G401.6 (cell line): ENCODE data around the gene SLC25A29.
"Not testable (repeated sequence)": the region's sequence is repeated elsewhere in the genome, so short reads cannot be mapped to it uniquely, and the experiment has no call there.

ENCODE experiments used
- FAIRE-seq: peaks from 2 replicates; lab custom pipeline; 2012; peaks lifted over from hg19 to GRCh38; lab: Jason Lieb, UNC

Gene SLC25A29

DNA sequence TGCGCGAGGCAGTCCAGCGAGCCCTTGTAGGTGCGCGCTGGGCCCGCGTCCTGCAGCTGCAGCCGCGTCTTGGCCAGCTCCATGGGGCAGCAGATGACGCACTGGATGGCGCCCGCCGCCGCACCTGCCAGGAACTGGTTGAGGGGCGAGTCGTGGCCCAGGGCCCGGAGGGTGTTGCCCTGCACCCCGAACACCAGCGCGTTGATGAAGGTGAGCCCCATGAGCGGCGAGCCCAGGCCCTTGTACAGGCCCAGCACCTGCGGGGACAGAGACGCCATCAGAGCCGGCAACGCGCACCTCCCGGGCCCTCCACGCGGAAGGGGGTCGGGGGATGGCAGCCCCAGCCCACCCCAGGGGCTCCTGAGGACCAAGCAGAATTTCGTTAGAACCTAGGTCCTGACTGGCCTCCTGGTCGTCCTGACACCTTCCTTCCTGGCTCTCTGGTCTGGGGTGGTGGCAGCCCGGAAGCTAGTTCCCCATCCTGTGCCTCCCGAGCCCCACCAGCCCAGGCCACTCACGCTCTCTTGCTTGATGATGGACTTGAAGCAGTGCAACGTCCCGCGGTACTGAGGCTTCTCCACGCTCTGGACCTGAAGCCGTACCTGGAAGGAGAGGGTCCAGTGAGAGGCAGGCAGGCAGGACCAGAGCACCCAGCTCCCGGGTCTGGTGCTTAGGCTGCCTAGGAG lies 13.3 kb downstream of the SLC25A29 start:
- FAIRE-seq: no peak

DNA sequence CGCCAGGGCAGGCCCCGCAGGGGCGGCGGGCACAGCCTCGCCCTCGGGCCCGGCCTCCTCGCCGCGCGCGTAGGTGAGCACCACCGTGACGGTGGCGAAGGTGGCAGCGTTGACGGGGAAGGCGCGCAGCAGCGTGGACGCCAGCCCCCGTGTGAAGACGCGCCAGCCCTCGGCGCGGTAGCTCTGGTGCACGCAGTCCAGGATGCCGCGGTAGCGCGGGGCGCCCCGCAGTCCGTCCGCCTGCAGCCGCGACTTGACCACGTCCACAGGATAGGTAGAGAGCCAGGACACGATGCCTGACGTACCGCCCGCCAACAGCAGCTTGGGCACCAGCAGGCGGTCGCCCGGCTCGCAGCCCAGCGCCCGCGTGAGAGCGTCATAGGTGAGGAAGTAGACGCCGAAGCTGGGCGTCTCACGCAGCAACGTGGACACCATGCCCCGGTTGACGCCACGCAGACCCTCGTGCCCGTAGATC lies 13.9 kb downstream of the SLC25A29 start:
- no peak for FAIRE-seq

DNA sequence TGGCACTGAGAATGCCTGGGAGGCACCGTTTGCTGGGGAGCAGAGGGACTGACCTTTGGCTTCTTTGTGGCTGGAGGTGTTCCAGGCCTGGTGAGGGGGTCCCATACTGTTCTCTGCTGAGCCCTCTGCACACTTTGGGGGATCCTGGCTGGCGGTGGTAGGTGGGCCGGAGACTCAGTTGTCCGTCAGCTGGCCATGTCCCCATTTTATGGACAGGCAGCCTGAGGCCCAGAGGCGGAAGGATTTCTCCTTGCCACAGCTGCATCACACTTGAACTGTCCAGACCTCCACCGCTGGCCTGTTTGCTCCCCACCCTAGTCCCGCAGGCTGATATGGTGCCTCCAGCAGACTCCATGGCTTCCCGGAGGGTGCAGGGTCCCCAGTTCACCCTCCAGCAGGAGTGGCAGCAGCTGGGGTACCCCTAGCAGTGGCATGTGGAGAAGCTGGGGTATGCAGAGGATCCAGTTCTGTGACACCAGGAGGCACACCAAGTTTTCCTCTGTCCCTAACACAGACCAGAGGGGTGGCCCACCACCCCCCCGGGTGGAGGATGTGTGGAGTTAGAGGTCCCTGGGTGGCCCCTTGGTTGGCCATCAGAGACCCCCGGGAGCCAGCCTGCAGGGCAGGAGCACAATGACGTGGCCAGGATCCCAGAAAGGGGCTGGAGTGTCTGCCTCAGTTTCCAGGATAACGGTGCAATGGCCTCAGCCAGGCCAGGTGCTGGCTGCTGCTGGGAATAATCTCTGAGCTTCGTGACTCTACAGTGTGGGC lies 14.8 kb downstream of the SLC25A29 start:
- FAIRE-seq: no peak

DNA sequence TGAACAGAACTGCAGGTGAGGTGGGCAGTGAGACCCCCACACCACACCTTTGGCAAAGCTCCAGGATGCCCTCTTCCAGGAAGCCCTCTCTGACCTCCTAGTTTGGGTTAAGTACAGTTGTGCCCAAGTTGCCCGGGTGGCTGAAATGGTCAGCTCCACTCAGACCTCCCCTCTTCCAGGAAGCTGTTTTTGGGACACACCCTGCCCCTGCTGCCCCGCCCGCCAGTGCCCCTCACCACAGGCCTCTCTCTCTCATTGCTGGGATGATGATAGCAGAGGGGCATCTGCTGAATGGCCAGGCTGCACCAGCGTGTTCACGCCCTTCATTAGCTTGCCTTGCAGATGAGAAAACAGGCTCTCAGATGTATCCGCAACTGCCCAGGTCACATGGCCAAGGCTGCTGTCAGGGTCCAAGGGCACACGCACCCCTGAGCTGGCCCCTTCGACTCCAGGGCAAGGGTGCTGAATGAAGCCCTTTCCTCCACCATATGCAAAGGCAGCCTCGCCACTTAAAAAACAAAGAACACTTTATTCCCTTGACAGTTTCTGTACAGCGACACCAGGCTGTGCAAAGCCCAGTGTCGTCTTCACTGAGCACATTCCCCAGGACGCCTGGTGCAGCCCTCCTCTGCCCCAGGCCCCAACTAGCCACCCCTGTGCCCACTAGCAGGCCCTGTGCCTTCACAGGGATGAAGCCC lies 15.5 kb downstream of the SLC25A29 start:
- FAIRE-seq: no peak

DNA sequence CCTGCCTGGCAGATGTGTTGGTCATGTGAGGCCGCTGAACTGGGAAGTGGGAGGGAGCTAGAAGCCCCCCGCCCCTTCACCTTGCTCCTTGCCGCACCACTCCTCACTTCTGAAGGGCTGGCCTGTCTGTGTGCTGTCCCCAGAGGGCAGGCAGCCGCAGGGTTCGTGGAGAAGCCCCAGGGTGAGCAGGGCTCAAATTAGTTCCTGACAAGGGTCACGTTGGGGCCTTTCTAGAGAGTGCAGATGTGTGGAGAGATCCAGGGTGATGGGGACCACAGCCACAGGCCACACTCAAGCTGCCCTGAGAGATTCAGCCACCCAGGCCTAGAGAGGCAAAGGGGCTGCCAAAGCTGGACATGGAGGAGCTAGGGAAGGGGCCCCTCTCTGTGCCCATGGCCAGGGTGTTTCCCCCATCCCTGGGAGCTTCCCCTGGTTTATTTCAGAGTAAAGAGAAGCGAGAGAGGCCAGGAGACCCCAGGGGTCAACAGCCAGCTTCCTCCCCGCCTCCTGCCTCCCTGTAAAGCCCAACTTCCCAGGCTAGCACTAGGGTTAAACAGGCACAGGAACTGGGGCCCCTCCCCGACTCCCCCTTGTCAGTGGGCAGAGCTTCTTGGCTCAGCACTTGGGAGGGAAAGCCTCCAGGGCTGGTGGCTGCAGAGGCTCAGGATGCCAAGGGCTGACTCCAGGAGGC lies 16.2 kb downstream of the SLC25A29 start:
- FAIRE-seq: no peak

DNA sequence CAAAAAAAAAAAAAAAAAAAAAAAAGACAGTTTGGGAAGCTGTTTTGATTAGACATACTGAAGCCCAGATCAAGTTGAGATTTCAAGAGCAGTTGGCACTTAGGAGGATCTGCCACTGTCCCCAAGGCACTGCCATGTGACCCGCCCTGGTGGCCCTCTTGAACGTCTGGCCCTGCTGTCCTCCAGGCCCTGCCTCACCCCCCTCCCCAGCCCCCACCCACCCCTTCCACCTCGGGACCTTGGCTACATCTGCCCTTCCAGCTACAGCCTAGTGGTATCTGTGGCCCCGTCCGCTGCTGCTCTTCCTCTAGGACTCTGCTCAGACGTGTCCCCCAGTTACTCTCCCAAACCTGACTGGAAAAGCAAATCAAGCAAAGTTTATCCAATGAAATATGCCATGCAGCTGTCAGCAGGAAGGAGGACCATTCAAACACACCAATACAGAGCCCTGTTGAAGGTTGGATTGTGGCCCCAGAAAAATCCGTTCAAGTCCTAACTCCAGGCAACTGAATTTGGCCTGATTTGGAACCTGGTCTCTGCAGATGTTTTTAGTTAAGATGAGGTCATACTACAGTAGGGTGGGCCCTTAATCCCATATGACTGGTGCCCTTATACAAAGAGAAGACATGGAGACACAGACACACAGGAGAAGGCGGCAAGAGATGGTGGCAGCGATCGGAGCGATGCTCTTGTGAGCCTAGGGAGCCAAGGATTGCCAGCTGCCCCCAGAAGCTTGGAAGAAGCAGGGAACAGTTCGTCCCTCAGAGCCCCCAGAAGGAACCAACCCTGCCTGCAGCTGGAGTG lies 17.7 kb downstream of the SLC25A29 start:
- no peak for FAIRE-seq

DNA sequence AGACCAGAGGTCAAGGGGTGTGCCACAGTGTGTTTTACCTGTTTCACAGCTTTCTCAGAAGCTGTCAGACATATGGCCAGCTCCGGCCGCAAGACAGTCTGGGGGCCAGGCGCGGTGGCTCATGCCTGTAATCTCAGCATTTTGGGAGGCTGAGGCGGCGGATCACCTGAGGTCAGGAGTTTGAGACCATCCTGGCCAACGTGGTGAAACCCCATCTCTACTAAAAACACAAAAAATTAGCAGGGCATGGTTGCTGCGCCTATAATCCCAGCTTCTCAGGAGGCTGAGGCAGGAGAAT lies 18.3 kb downstream of the SLC25A29 start:
- FAIRE-seq: not testable (repeated sequence)

DNA sequence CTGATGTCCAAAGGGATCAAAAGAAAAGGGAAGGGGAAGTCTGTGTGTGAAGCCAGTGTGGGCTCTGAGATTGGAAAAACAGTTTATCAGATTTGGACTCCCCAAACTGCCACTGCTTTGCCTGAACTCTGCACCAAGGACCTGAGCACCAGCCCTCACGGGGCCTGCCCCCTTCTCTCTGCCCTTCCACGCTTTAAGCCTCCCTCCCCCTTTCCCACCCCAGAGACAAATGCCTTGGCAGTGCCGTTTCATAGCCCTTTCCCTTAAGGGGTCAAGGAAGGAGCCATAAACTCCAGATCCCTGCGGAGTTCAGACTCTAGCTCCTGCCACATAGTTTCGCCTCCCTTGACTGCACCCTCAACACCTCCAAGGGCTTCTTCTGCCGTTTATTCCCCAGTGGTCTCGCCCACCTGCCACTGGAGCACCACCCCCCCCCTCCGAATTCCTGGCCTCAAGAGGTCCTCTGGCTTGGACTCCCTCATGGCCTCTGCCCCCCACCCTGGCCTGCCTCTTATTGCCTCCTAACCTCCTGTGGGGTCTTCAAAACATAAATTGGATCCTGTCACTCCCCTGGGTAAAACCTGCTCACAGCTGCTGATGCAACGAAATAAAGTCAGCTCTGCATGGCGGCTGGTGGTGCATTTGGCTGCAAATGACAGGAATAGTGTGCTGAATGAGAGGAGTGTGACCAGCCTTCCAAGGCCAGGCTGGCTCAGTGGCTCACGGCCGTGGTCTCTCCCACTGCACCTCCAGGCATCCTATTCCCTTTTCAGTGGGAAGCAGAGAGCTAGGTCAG lies 18.8 kb downstream of the SLC25A29 start:
- no peak for FAIRE-seq

DNA sequence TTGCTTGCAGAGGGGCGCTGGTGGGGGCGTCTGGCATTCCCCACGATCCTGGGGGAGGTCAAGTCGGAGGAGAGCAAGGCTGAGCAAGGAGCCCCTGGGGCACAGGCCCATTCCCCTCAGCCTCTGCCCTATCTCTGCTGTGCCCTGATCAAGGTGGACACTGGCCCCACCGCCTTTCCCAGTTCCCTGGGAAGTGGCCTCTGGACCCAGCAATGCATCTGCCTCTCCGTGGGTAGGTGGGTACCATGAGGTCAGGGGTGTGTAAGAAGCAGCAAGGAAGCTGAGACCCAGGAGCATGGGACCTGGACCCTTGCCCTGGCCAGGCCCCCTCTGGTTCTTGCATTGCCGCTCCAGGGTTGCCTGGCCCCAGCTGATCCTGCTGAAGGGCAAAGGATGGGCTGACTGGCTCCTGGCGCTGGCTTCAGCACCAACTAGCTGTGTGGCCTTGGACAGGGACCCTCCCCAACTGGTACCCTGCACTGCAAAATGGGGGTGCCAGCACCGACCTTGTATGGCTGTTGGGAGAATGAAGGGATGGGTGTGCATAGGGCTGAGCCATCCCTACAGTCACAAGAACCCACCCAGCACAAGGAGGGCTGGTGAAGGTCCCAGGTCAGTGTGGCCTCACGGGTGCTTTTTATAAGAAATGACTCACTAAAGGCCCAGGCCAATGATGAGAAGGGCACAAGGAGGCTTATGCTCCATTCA lies 19.6 kb downstream of the SLC25A29 start:
- FAIRE-seq: no peak

DNA sequence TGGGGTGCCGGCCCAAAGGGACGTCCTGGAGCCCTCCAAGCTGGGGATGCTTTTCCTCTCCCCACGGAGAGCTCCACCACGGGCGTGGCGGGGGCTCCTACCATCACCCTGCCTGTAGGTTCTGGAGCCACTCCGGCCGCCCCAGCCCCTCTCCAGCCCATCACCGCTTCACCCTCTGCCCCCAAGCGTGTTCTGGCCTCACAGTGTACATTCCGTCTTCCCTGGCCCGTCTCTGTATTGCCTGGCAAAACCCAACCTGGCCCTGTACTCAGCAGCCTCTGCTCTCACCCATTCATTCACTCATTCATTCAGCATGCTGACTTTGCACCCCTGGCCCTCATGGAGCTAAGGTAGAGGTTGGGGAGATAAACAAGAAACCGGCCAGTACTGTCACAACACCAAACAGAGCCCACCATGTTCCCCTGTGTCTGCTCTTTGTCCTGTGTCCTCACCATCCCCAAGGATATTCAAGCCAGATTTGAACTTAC lies 20.3 kb downstream of the SLC25A29 start:
- FAIRE-seq: no peak

DNA sequence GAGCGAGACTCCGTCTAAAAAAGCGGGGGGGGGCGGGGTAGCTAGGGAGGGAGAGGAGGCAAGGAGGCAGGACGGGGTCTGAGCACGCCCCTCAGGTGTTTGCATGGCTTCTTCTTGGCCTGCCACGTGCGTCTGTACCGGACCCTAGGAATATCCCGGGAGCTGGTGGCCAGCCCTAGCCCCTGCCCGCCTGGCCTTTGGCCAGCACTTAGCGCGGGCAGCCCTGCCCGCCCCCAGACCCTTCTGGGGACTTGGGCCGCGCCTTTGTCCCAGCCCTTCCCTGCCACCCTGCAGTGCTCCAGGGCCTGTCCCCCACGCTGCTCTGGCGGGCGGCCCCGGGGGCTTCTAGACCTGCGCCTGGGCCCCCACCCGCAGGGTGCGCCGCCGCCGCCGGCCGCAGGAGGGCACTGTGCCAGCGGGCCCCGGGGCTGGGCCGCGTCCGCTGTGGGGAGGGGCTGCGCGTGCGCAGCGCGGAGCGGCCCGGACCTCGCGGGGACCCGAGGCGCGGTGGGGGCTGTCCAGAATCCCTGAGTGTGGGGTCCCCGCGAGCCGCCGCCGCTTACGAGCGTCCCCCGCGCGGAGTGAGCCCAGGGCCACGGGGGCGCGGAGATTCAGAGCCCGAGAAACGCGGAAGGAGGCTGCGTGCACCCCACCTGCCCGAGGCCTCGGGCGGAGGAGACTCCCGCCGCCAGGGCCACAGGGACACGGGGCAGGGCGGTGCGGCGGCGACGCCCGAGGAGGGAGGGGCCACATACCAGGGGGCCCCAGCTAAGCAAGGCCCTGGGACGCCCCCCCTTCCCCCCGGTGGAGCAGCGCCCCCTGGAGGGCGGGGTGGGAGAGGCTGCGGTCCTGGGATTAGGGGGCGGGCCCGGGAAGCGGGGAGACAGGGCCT lies 21.0 kb downstream of the SLC25A29 start:
- no peak for FAIRE-seq

DNA sequence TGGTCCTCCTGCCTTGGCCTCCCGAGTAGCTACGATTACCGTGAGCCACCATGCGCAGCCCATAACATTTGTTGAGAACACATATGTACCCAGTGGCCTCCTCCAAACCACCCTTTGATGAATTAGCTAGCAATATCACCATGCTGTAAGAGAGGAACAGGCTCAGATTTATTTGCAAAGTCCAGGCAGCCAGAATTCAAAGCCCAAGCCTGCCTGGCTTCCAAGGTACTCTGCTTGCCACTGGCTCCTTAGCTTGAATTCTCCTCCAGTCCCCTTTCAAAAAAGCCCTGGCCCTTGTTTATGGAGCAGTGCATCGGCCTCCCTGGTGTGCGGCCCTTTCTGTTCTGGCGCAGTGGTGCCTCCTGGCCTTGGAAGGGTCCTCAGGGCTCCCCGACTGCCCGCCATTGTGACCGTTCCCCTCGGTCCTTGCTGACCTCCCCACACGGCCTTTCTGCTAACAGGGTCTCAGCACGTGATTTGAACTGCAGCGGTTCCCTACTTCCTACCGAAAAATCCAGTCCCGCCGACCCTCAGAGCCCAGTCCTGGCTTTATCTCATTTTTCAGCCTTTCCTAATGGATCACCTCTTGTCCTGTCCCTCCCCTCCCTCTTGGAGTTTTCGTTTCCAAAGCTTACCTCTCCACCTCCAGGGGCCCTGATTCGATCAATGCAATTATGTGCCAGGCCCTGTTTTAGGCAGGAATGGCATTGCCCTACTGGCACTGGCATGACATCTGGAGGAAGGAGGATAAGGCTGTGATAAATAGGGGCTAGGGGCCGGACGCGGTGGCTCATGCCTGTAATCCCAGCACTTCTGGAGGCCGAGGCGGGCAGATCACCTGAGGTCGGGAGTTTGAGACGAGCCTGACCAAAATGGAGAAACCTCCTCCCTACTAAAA lies 22.0 kb downstream of the SLC25A29 start:
- no peak for FAIRE-seq

DNA sequence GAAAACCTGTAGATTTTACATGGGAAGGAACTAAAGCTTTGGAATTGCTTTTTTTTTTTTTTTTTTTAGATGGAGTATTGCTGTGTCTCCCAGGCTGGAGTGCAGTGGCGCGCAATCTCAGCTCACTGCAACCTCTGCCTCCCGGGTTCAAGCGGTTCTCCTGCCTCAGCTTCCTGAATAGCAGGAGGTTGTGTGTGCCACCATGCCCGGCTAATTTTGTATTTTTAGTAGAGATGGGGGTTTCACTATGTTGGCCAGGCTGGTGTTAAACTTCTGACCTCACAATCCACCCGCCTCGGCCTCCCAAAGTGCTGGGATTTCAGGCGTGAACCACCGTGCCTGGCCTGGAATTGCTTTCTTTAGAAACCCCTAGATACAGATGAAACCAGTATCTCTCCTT lies 22.8 kb downstream of the SLC25A29 start:
- peak; percentile 50 for FAIRE-seq

DNA sequence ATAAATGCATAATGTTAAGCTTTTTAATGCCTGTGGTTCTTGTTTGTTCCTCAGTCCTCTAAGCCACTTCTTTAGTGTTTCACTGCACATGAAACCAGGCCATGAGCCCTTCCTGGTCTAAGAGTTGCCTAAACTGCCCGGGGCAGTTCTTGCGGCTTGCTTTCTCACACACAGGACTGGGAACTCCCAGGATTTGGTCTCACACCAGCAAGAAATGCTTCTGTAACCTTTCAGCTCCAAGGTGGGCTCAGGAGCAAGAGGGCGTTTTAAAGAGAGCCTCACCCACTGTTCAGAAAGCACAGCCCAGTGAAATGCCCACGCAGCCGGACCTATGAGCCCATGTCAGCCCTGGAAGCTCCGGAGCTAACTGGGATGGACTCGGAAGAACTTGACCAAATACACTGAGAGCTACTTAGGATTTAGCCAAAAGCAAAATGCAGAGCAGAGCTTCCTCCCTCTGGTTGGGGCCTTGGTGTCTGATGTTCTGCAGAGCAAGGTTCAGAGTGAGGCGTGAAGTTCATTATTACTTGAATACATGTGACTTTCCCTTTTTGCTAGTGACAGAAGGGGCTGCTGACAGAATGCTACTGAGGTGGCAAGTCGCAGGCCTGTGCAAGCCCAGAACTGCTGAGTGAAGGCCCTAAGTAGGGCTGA lies 23.4 kb downstream of the SLC25A29 start:
- FAIRE-seq: no peak

DNA sequence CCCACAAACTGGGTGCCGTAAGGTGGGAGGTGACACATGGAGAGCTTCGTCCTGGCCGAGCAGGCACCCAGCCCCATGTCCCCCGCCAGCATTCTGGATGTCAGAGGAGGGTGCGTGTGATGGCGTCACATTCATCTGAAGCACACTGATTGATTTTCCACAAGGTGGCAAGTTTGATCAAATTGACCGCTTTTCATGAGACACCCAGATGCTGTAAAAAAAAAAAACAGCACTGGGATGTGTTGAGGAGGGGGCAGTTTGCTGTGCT lies 24.2 kb downstream of the SLC25A29 start:
- FAIRE-seq: no peak

DNA sequence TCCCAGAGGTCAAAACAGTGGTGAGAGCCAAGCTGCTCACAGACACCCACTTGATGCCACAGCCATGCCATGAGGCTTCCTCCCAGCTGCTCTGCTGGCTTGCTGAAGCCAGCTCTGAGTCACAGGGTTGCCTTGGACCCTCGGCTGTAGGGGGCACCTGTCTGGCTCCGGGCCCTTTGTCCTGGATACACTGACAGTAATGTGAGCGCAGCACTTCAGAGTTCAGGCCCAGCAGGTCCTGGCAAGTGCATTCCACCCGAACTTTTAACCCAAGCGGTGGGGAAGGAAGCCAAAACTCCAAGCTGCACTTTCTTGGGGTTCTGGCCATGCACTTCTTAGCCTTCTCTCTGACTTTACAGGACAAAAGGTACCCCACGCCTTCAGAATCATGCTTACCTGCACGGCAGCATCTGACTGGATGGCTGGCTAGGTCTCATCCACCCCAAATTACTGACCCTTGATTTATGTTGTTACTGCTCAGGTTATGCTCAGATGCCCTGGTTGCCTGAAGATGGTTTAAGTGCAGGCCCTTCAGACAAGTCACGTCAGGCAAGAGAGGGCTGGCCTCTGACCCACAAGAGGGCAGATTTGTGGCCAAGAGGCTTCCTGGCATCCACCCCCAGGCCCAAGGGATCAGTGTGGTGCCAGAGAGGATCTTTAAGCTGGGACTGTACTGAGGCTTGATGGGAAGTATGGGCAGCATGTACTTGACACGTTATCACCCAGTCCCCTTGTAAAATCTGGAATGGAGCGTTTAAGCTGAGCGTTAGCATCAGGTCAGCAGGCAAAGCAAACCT lies 24.8 kb downstream of the SLC25A29 start:
- FAIRE-seq: no peak

DNA sequence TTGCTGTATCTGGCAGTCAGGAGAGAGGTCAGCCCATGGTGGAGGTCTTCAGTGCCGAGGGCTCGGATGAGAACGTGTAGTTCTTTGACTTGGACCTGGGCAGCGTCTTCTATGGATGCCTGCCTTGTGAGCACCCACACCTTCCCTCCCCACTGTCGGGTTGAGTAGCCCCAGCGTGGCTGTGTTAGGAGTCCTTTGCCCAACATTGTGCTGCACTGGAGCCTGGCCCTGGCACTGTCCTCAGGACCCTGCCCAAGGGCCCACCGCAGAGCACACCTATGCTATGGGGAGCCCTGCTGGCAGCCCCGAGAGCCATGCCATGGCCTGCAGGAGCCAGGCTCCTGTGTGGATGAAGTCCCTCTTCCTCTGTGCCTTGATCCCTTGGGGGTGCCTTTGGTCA lies 26.7 kb downstream of the SLC25A29 start:
- FAIRE-seq: no peak
